ENCODE results near the gene FER1L5.

Gene FER1L5

DNA sequence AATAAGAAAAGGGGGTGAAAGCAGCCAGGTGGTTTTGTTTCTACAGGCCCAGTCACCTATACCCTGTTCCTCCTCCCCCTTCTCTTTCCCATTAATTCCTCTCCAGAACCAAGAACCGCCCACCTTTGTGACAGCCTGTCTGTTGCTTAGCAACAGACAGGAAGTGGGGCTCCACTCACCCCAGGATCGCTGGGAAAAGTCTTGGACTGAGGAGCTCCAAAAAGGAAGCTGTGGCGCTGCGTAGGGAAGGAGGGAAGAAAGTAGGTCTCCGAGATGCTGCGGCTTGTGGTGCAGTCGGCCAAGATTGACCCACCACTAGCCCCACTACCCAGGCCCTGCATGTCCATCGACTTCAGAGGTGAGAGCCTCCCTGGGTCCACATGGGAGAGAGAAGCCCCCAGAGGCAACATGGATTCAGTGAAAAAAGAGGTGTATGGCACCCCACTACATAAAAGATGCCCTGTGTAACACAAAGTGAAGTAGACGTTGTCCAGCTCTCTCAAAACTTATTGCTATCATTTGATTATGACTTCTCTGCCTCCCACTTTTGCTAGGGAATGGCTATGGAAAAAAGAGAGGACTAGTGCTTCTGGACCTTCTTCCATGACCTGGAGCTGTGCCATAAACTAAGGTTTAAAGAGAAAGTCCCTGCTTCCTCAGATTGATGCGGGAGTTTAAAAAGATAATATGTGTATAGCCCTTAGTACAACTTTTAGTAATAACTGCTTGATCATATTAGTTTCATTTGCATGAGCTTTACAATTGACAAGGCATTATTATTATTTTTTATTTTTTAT, at the start of gene FER1L5:
Gene FER1L5, plus strand, starts transcription at position 201 of the 797 bp plus-strand sequence. Its CDS starts 73 bp downstream, at position 274.
- DNase-seq = peak; percentile 79

DNA sequence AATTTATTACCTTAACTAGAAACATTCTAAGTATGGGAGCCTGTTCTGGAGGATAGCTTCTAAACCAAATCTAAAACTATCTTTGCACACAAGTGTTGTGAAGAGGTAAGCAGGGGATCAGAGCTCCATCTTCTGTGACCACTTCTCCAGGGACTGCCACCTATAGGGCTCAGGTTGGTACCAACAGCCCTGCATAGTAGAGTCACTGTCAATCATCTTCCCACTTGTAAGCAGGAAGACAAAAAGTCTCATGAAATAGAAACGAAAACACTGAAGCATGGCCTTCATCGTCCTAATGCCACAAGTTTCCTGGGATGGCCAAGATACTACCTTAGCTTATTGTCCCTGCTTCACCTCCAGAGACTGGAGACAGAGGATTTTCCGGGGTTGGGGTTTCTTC, 48.3 kb upstream of the FER1L5 start:
- no peak for DNase-seq

DNA sequence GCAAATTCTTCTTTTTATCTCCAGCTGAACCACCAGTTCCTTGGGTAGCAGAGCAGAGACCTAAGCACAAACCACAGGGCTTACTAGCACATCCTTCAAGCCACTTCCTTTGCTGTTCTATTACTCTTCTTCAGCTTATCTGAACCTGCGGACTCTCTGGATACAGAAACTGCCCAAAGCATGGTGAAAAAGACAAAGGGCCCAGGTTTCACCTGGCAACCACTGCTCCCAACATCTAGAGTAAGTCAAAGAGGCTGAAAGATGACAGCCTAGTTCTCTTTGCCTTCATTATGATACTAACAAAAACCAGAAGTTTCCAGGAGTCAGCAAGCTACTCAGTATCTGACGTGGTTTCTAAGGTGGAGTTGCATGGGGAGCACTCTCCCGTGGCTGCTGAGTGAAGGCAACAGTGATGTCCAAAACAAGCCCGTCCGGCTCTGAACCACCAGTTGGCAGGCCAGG, 47.8 kb upstream of the FER1L5 start:
- DNase-seq = no peak

- no peak for DNase-seq
Measured at GRCh38 chr2:96596596-96596995, 46.0 kb upstream of the FER1L5 start.

GRCh38 chr2:96599941-96600340, 42.6 kb upstream of the FER1L5 start:
- no peak for DNase-seq

DNA sequence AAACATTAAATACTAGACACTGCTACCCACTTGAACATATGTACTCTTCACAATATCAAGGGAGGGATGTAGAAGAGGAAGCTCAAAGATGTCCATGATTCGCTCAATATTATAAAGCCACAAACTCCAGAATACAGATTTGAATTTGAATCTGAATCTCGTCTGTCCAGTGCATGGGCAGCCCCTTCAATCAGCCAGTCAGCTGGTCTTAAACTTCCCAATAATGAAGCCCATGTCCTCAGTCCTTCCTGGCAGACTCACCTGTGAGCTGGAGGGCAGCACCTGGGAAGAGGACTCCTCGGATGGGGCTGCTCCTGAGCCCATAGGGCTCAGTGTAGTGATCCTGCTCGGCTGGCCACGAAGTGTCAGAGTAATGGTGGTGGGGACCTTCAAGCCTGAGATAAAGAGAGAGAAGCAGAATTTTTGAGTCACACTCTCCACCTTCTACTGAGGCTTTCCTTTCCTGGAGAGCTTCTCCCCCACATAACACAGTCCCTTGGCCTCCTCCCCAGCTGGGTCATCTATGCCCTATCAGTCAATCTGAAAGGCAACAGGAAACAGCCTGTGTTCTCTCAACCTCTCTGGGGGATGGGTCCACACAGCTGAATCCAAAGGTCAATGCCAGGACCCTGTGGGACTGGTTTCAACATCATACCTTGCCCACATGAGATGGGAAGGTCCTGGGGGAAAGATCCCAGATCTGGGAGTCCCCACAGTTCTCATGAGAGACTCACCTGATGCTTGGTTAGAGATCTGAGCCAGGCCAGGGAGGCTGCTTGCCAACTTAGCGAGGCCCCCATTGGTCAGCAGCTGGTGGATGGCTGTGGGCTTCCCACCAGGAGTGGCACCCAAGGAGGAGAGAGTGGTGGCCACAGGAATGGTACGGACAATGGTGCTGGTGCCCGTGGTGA, 40.9 kb upstream of the FER1L5 start:
- no peak for DNase-seq

GRCh38 chr2:96602330-96602823, 40.2 kb upstream of the FER1L5 start:
- DNase-seq = no peak

DNA sequence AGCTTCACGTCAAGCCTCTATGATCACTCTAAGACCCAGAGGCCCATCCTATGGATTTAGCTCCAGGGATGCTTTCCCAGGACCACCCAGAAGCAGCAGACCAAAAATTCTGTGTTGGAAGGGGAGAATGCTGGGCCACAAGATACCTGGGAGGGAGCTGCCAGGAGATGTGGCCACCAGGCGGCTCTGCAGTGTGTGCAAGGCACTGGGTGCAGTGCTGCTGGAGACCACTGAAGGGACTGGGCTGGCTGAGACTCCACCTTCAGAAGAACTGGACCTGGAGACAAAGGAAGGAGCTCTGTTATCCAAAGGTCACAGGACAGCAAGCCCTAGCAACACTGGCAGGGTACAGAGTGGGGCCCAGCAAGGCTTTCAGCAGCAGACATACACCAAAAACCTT, 38.5 kb upstream of the FER1L5 start:
- no peak for DNase-seq

GRCh38 chr2:96608469-96609455, 33.8 kb upstream of the FER1L5 start:
- no peak for DNase-seq

DNA sequence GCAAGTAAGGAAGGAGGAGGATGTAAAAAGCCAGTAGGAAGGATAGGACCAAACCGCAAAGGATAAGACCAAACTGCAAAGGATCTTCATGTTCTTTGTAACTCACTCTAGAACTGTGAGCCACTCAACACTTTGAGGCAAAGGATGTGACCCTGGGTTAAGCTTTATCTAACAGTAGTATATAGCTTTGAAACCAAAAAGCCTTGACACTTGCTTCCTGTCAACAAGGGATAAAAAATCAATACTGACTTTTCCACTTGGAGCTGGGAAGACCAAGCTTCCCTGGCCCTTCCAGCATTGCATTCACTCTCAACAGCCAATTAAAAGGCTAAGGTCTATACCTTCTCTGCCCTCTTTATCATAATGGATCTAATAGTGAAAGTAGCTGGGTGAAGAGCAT, 26.4 kb upstream of the FER1L5 start:
- DNase-seq = no peak

GRCh38 chr2:96616535-96616934, 26.0 kb upstream of the FER1L5 start:
- no peak for DNase-seq

DNA sequence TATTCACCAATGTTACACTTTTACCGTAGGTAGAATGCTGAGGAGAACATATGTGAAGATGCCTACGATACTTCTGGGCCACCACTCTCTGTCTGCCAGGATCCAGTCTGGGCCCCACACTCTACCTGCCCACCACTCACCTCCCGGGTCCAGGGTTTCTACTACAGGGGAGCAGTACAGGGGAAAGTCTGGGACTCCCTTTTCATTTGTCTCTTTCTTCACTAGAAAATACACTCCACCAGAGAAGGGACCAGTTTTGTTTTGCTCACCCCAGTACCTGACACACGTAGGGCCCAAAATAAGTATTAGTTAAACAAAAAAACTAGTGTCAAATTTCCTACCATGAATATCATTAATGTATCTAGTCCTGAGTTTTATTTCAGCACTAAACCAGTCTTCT, 25.6 kb upstream of the FER1L5 start:
- DNase-seq = no peak

- peak; percentile 42 for DNase-seq
Measured at GRCh38 chr2:96618596-96619283, 23.8 kb upstream of the FER1L5 start.

DNA sequence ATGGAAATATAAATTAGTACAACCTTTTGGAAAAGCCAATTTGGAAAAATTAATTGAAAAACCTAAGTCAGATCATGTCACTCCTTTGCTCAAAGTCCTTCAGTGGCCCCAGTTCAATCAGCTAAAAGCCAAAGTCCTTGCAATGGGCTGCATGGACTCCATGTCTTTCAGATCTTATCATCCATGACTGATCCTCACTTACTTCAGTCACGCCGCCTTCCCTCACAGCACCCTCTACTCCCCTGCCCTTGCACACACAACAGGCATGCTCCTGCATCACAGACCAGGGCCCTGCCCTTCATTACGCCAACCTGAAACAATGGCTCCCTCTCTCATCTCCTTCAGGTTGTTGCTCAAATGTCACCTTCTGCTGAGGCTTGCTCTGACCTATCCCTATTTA, 20.0 kb upstream of the FER1L5 start:
- no peak for DNase-seq

GRCh38 chr2:96623116-96623515, 19.4 kb upstream of the FER1L5 start:
- no peak for DNase-seq

DNA sequence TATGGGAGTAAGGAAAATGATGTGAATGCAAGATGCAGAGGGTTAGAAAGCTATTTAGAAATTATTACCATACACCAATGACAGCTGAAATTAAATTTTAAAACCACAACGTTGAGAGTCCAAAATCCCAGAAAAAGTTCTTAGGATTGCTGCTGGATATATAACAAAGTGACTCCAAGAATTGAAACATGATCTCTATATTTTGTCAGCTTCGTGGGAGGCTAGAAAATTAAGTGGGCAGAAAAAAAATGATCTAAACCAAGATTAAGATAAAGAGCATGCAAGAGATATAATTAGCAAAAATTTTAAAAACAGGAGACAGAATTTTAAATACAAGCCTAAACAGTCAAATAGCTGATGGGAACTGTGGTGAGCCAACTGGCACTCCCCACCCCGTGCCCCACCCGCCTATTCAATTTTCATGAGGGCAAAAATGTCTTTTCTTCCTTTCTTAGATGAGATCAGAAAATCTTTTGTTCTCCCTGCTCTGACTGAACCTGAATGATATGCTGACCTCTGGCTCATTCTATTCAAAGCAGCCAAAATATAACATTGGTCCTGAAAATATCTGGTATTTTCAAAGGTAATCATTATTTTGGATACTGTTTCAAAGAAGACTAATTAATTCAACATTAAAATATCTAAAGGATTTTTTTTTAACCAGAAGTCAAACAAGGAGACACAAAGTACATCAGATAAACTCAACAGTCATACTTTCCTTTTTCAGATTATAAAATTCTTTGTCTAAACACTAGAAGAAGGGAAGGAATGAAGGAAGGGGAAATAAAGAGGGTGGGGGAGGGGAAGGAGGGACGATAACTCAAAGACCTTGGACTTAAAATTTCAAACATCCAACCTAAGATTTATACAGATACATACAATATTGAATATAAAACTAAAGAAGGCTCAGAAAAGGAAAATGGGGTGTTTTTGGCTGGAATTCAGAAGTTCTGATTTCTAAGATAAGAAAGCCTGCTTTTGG, 16.7 kb upstream of the FER1L5 start:
- DNase-seq = no peak

DNA sequence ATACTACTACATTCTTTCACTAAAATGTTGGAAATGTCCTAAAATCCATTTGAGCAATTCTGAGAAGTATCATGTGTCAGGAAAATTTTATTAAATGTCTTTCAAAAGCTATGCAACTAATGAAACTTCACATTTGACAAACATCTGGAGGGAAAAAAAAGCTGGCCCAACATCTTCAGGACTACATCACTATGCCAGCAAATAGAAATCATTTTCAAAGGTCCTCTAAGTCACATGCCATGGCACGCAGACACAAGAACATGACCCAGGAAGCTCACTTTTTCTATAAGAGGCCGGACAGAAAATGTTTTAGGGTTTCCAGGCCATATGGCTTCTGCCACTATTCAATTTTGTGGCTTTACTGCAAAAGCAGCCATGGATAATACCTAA, 16.0 kb upstream of the FER1L5 start:
- DNase-seq = no peak

- no peak for DNase-seq
Measured at GRCh38 chr2:96631804-96632435, 10.6 kb upstream of the FER1L5 start.

DNA sequence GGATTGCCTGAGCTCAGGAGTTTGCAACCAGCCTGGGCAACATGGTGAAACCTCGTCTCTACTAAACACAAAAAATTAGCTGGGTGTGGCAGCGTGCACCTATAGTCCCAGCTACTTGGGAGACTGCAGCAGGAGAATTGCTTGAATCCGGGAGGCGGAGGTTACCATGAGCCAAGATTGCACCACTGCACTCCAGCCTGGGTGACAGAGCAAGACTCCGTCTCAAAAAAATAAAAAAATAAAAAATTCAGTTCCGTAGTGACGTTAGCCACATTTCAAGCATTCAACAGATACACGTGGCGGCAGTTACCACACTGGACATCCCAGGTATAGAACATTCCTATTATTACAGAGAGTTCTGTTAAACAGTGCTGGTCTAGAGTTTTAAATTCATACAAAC, 8.9 kb upstream of the FER1L5 start:
- DNase-seq = no peak

DNA sequence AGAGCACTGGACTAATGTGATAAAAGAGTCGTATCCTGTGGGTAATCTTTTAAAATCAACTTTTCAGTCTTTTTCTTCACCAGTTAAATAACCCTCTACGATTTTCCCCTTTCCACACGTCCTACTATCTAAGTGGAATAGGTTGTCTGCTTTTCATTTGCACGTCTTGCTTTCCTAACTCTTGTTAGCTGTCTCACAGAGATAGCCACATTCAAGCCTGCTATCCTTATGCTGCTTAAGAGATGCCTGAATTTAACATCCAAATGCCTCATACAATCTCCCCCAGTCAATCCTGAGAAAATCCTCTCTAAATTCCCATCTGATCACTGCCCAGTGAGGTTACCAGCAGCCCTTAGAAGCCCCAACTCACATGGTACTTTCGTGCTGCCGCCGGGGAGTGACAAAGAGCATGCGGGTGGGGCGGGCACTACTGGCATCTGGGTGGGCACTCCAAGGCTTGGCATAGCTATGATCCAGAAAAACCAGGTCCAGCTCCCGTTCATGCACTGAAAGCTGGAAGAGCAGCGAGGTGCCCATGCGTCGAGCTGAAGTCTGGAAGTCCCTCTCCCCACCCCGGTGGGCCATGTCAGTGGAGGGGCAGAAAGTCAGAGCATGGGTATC, 5.9 kb upstream of the FER1L5 start:
- DNase-seq = no peak

Data from fibroblast of upper back skin (primary cell).